GM19324 (cell line): ENCODE measurements around the gene CDC73.
"Not testable (repeated sequence)": the region's sequence is repeated elsewhere in the genome, so short reads cannot be mapped to it uniquely, and the experiment has no call there.

Experiments
- ATAC-seq: cut with Tn5 transposase; IDR thresholded peaks from one replicate; pipeline ENCODE4 v1.9.1; 2021; ENCODE audit warnings: mild to moderate bottlenecking, moderate library complexity; ENCODE audit not compliant: unreplicated experiment, low FRiP score

Gene CDC73

DNA sequence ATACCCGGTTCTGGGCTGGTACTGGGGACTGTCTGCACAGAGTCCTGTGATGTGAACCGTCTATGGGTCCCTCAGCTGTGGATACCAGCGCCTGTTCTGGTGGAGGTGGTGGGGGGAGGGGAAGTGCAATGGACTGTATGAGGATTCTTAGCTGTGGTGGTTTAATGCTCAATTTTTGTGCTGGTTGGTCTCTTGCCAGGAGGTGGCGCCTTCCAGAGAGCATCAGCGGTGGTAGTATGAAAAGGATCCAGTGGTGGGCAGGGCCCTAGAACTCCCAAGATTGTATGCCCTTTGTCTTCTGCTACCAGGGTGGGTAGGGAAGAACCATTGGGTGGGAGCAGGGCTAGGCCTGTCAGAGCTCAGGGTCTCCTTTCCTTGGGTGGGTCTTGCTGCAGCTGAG, 153.9 kb downstream of the CDC73 start:
- no peak for ATAC-seq

GRCh38 chr1:193278968-193279367, 157.1 kb downstream of the CDC73 start:
- ATAC-seq = no peak

DNA sequence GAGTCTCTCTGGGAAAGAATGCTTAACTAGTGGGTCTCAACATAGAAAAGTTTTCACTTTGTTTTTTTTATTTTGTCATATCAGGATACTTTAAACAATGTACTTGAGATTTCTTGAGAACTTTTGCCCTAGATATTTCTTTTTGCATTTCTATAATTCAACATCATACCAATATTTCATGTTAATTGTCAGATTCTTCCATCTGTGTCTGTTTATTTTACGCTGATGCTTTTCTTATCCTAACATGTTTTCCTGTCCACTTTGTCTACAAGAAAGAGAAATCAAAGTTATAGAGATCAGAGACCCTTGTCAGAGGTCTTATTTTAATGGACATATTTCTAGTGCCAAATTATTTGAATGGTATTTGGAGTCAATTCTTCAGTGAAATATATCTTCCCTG, 160.1 kb downstream of the CDC73 start:
- no peak for ATAC-seq

GRCh38 chr1:193283016-193283415, 161.2 kb downstream of the CDC73 start:
- ATAC-seq = no peak

GRCh38 chr1:193284219-193284618, 162.4 kb downstream of the CDC73 start:
- no peak for ATAC-seq

DNA sequence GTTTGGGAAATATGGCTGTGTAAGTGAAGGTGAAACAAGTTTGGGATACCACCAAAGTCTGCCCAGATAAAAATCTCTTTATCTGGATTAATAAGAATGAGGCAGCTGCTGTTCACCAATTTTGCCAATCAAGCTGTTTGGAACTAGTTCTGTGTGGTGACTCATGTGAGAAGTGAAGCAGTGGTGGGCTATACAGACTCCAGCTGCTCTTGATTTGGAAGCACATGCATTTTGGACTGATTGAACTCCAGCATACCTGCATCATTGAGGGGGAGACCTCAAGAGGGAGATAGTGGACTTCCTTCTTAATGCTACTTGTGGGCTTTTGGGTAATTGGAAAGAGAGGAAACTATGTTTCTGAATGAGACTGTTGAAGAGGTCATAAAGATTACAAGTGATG, 163.8 kb downstream of the CDC73 start:
- ATAC-seq = no peak

DNA sequence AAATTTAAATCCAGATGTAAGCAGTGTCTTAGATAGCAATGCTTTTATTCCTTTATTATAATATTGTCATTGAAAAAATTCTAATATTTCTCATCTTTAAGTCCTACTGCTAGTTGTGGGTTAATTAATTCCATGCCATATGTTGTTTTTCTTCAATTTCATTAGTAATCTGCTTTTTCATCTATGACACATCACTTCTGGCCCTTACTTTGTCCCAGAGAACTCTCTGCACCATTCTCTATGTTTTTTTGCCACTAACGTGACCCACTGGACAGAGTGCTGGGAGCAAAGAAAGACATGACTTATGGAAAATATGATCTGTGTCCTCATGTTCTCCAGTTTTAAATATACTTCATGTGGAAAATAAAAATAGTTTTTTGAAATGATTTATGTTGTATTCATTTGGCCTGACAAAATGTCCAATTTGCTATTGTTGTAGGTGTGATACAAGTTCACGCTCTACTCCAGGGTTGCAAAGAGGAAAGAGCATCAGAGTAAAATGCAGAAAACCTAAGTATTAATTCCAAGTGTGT, 166.8 kb downstream of the CDC73 start:
- not testable (repeated sequence) for ATAC-seq

DNA sequence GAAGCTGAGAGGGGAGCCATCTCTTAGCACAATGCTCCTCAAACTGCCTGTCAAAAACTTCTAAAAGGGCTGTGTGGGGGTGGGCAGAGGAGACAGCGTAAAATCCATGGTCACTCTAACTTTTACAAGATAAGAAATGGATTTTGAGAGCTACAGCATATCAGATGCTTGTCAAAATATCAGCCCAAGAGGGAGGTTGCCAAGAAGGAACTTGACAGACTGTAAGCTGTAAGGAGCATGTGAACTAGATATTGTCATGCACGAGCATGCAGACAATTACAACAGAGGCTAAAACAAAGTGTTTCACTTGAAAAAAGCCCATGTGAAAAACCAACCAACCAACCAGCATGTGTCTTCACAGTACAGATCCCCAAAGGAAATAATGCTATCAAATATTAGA, 171.9 kb downstream of the CDC73 start:
- no peak for ATAC-seq

GRCh38 chr1:193299038-193299437, 177.2 kb downstream of the CDC73 start:
- ATAC-seq = peak; percentile 79

GRCh38 chr1:193301746-193302145, 179.9 kb downstream of the CDC73 start:
- no peak for ATAC-seq

DNA sequence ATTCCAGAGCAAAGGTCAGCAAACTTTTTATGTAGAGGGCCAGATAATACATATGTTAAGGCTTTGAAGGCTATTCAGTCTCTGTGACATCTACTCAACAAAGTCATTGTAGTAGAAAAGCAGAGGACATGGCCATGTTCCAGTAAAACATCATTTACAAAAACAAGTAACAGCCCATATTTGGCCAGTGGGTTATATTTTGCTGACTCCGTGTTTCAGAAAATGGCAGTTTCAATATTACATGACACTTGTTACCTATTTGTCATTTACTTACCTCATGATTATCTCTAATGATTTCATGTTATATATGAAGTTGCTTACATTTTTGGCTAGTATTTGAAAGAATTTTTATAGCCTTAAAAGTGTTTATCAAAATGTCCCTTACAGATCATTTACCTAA, 182.0 kb downstream of the CDC73 start:
- no peak for ATAC-seq
